GM12878 (cell line): ENCODE results near the gene GMIP. TPM values are rescaled to one million over a fixed set of nuclear protein-coding genes. Genes with fewer than 3 reads are reported as not detected.

Experiments
- BACH1 ChIP-seq: fragments of 450-650 bp; IDR thresholded peaks from 2 replicates; pipeline ENCODE4 v1.6.1; 2017; ENCODE audit warnings: mild to moderate bottlenecking, borderline replicate concordance
- CEBPZ ChIP-seq: fragments of 150-350 bp; IDR thresholded peaks from 2 replicates; pipeline ENCODE4 v1.6.1; 2016; ENCODE audit warnings: low read depth, low read length
- CHD2 ChIP-seq: IDR thresholded peaks from 2 replicates; pipeline ENCODE4 v1.6.1; 2011; ENCODE audit warnings: low read depth, low read length, improper control_type of control experiment, borderline replicate concordance
- ETV6 ChIP-seq, 2 experiments: fragments of 450-650 bp in 1 of 2; IDR thresholded peaks in 1 of 2; conservative IDR thresholded peaks in 1 of 2; 2 replicates each; pipeline ENCODE4 v1.6.1; 2014; ENCODE audit warnings: antibody characterized with exemption in 1 of 2, borderline replicate concordance in 1 of 2, low read depth in 1 of 2, mild to moderate bottlenecking in 1 of 2, moderate library complexity in 1 of 2
- FOS ChIP-seq: IDR thresholded peaks from 3 replicates; pipeline ENCODE4 v1.6.1; 2011; ENCODE audit warnings: borderline replicate concordance; ENCODE audit not compliant: insufficient read length; ENCODE audit errors: extremely low read depth
- IKZF1 ChIP-seq: fragments of 450-650 bp; conservative IDR thresholded peaks from 2 replicates; pipeline ENCODE4 v1.6.1; 2017; ENCODE audit warnings: antibody characterized with exemption, mild to moderate bottlenecking
- MEF2A ChIP-seq: IDR thresholded peaks from 2 replicates; pipeline ENCODE4 v1.6.1; 2011; ENCODE audit warnings: low read depth, mild to moderate bottlenecking, low read length, moderate library complexity; ENCODE audit not compliant: insufficient read depth
- NFIC ChIP-seq: IDR thresholded peaks from 2 replicates; pipeline ENCODE4 v1.6.1; 2012; ENCODE audit warnings: low read depth, mild to moderate bottlenecking, inconsistent platforms, low read length, moderate library complexity
- NFYA ChIP-seq: IDR thresholded peaks from 2 replicates; pipeline ENCODE4 v1.6.1; 2011; ENCODE audit warnings: low read depth, mild to moderate bottlenecking, low read length, improper control_type of control experiment, borderline replicate concordance
- PAX8 ChIP-seq: fragments of 450-650 bp; IDR thresholded peaks from 2 replicates; pipeline ENCODE4 v1.6.1; 2017; ENCODE audit warnings: mild to moderate bottlenecking, moderate library complexity
- POLR2A ChIP-seq: IDR thresholded peaks from 2 replicates; pipeline ENCODE4 v1.6.1; 2011; ENCODE audit warnings: low read depth, mild to moderate bottlenecking, low read length
- POLR2AphosphoS2 ChIP-seq: IDR thresholded peaks from 2 replicates; pipeline ENCODE4 v1.6.1; 2011; ENCODE audit warnings: low read depth, mild to moderate bottlenecking, low read length, improper control_type of control experiment, moderate library complexity
- POU2F2 ChIP-seq: IDR thresholded peaks from 3 replicates; pipeline ENCODE4 v1.6.1; 2011; ENCODE audit warnings: low read depth, mild to moderate bottlenecking, low read length, borderline replicate concordance
- RBBP5 ChIP-seq: fragments of 200-600 bp; sonication (generic); conservative IDR thresholded peaks from 2 replicates; pipeline ENCODE4 v1.6.1; 2016
- SIN3A ChIP-seq: IDR thresholded peaks from 2 replicates; pipeline ENCODE4 v1.6.1; 2012; ENCODE audit warnings: low read depth, low read length, improper control_type of control experiment
- SMAD5 ChIP-seq: IDR thresholded peaks from 2 replicates; pipeline ENCODE4 v1.6.1; 2016; ENCODE audit warnings: antibody characterized with exemption, low read depth
- SMARCA5 ChIP-seq: fragments of 450-650 bp; IDR thresholded peaks from 2 replicates; pipeline ENCODE4 v1.6.1; 2017; ENCODE audit warnings: mild to moderate bottlenecking
- SMC3 ChIP-seq: IDR thresholded peaks from 2 replicates; pipeline ENCODE4 v1.6.1; 2011; ENCODE audit warnings: low read length, improper control_type of control experiment, borderline replicate concordance
- SP1 ChIP-seq: IDR thresholded peaks from one replicate; pipeline ENCODE4 v1.6.1; 2011; ENCODE audit warnings: low read depth, low read length
- SREBF2 ChIP-seq: IDR thresholded peaks from 2 replicates; pipeline ENCODE4 v1.6.1; 2012; ENCODE audit warnings: mild to moderate bottlenecking, low read length
- TCF12 ChIP-seq: IDR thresholded peaks from 2 replicates; pipeline ENCODE4 v1.6.1; 2011; ENCODE audit warnings: low read depth, mild to moderate bottlenecking, low read length
- ZNF217 ChIP-seq: fragments of 450-650 bp; IDR thresholded peaks from 2 replicates; pipeline ENCODE4 v1.6.1; 2017; ENCODE audit warnings: antibody characterized with exemption, mild to moderate bottlenecking
- ZNF274 ChIP-seq: IDR thresholded peaks from one replicate; pipeline ENCODE4 v1.8.0; 2011; ENCODE audit not compliant: insufficient read length, insufficient read depth
- polyA plus RNA-seq, 11 experiments: library from polyadenylated mRNA; depleted of rRNA in 4 of 11; unstranded in 6 of 11; stranded (reverse) in 5 of 11; fragments of >200 nt; fragmentation: Nextera tagmentation in 4 of 11; fragmentation: Illumina TruSeq in 1 of 11; extraction: Ambion mirVana in 4 of 11; extraction: Trizol in 1 of 11; gene quantifications; 1 replicate in 1 of 11; 2 replicates in 10 of 11; pipeline versions ENCODE4 v1.2.1 to v1.2.3, GENCODE V29; 2011 to 2016; ENCODE audit warnings: inconsistent platforms in 2 of 11, missing spikeins in 2 of 11, low read depth in 1 of 11
- total RNA-seq, 4 experiments: library from RNA; depleted of rRNA in 3 of 4; stranded (reverse); fragments of >200 nt in 3 of 4; fragmentation: Illumina TruSeq in 1 of 4; extraction: Trizol in 1 of 4; gene quantifications; 2 replicates each; pipeline versions ENCODE4 v1.2.1 to v1.2.3, GENCODE V29; 2013 to 2021
- TF ChIP-seq, protein P1 (sequence below): fragments of 450-650 bp; IDR thresholded peaks from 2 replicates; pipeline ENCODE4 v1.6.1; 2016; ENCODE audit warnings: mild to moderate bottlenecking
- TF ChIP-seq, protein P2 (sequence below): fragments of 450-650 bp; IDR thresholded peaks from 2 replicates; pipeline ENCODE4 v1.6.1; 2017; ENCODE audit warnings: mild to moderate bottlenecking, low read depth, inconsistent platforms; ENCODE audit not compliant: poor library complexity, severe bottlenecking

GMIP gene
- total and polyA plus RNA-seq, 10 of the 15 experiments (the other 5 are each of a cell fraction or from before 2014, with no cell fraction given), result 1.5 to 63.5 (median 22.3) TPM

DNA sequence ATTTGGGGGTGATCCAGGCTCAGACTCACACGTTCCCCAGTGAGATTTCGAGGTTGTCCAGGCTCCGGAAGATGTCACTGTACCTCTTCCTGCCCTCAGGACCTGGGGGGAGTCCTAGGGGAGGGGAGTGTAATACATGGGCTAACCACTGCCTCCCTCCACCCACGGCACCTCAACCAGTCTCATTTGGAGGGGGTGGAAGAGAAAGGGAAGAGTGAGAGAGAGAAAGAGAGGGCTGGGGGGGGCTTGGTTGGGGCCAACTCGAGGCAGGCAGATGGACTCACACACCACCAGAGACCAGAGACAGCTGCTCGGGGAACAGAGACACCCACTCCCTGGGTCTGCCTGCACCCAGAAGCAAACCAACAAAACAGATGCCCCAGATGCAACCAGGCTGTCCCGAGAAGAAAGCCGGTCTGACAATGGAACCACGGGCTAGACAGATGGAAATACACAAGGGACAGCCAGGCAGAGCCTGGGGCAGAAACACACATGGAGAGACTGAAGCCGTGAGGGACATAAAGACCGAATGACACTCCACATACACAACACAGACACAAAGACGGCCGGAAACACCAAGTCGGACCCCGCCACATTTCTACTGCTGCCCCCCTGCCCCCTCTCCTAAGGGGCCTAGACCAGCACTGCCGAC, 825 bp downstream of the GMIP start (continued):
- TF ChIP-seq SIN3A (no peak), TCF12 (no peak), RBBP5 (no peak), NFIC (no peak), SMAD5 (0 out of 2 replicates have a peak, but pooled peaks have one; percentile 11), CHD2 (no peak), SP1 (no peak), POU2F2 (peak; percentile 12; the same call in 1 of the 3 replicates), ZNF217 (no peak), SMARCA5 (no peak), SREBF2 (no peak), IKZF1 (peak; percentile 8; the same call in 1 of the 2 replicates), CEBPZ (no peak), ZNF274 (no peak), MEF2A (0 out of 2 replicates have a peak, but pooled peaks have one; percentile 26), BACH1 (no peak), POLR2A (peak; percentile 3; the same call in 1 of the 2 replicates), FOS (no peak), PAX8 (no peak), NFYA (no peak), POLR2AphosphoS2 (no peak), ETV6 (conservative IDR thresholded peaks at IDR 0.05 in 1 of 2, IDR thresholded peaks at IDR 0.05 in 1 of 2; ENCODE audit: borderline replicate concordance in 1 of 2, low read depth in 1 of 2) (no peak), SMC3 (no peak)
- TF ChIP-seq, protein P1, sequence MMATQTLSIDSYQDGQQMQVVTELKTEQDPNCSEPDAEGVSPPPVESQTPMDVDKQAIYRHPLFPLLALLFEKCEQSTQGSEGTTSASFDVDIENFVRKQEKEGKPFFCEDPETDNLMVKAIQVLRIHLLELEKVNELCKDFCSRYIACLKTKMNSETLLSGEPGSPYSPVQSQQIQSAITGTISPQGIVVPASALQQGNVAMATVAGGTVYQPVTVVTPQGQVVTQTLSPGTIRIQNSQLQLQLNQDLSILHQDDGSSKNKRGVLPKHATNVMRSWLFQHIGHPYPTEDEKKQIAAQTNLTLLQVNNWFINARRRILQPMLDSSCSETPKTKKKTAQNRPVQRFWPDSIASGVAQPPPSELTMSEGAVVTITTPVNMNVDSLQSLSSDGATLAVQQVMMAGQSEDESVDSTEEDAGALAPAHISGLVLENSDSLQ, result no peak
- TF ChIP-seq, protein P2, sequence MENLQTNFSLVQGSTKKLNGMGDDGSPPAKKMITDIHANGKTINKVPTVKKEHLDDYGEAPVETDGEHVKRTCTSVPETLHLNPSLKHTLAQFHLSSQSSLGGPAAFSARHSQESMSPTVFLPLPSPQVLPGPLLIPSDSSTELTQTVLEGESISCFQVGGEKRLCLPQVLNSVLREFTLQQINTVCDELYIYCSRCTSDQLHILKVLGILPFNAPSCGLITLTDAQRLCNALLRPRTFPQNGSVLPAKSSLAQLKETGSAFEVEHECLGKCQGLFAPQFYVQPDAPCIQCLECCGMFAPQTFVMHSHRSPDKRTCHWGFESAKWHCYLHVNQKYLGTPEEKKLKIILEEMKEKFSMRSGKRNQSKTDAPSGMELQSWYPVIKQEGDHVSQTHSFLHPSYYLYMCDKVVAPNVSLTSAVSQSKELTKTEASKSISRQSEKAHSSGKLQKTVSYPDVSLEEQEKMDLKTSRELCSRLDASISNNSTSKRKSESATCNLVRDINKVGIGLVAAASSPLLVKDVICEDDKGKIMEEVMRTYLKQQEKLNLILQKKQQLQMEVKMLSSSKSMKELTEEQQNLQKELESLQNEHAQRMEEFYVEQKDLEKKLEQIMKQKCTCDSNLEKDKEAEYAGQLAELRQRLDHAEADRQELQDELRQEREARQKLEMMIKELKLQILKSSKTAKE, result no peak
- TF ChIP-seq, all 136 proteins: peak for 18
